ENCODE data around the gene TMEM74B. TPM values are rescaled to one million over a fixed set of nuclear protein-coding genes. Genes with fewer than 3 reads are reported as not detected.

TMEM74B gene
- total RNA-seq, 2 donors from 2014 or later, result not detected

DNA sequence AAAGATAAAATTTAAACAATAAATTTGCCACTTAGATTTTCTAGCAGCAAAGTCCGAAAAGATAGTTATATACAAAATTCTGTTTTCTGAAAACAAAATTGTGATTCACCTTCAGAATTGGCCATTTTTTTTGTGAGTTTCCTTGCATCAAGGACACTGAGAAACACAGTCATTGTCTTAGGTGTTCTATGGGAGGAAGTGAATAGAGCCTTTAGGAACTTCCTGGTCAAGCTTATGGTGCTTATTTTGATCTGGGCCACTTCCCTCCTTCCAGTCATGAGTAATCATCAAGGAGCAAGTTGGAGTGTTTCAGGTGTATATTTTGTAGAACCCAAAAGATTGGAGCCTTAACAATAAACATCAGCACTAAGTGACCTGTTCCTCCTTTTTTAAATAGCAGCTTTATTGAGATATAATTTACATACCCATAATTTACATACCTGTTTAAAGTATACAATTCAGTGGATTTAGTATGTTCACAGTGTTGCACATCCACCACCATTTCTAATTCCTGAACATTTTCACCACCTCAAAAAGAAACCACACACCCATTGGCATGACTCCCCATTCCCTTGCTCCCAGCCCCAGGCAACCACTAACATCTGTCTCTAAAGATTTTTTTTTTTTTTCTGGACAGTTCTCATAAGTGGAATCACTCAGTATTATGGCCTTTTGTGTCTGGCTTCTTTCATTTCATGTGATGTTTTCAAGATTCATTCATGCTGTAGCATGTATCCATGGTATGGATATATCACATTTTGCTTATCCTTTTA lies 17.6 kb downstream of the TMEM74B start:
- TF ChIP-seq POLR2A (IDR thresholded peaks at IDR 0.05), result no peak
- TF ChIP-seq, protein P1, sequence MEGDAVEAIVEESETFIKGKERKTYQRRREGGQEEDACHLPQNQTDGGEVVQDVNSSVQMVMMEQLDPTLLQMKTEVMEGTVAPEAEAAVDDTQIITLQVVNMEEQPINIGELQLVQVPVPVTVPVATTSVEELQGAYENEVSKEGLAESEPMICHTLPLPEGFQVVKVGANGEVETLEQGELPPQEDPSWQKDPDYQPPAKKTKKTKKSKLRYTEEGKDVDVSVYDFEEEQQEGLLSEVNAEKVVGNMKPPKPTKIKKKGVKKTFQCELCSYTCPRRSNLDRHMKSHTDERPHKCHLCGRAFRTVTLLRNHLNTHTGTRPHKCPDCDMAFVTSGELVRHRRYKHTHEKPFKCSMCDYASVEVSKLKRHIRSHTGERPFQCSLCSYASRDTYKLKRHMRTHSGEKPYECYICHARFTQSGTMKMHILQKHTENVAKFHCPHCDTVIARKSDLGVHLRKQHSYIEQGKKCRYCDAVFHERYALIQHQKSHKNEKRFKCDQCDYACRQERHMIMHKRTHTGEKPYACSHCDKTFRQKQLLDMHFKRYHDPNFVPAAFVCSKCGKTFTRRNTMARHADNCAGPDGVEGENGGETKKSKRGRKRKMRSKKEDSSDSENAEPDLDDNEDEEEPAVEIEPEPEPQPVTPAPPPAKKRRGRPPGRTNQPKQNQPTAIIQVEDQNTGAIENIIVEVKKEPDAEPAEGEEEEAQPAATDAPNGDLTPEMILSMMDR (IDR thresholded peaks at IDR 0.05), result no peak
- H3K27ac ChIP-seq, result no peak overlapping the region
- H3K36me3 ChIP-seq (replicated peaks in 1 of 2; ENCODE audit: insufficient read depth in 1 of 2, low read depth in 2 of 2), result peaks cover 0 to 40% of the 10 kb centered on the region in 2 donors
- H3K4me3 ChIP-seq, result no peak overlapping the region
- H3K9me3 ChIP-seq, result no peaks in the 10 kb centered on the region
- DNase-seq (no peak), ATAC-seq (no peak)
- peaks cover under 1% of the 10 kb centered on the region for H3K4me1 ChIP-seq
- 92 to 95% methylated on average over 1 of the region's 1 CpG for WGBS, 2 donors
- no peaks in the 10 kb centered on the region for H3K27me3 ChIP-seq
- intact Hi-C loops (cut with DNase I), result no loop called here

DNA sequence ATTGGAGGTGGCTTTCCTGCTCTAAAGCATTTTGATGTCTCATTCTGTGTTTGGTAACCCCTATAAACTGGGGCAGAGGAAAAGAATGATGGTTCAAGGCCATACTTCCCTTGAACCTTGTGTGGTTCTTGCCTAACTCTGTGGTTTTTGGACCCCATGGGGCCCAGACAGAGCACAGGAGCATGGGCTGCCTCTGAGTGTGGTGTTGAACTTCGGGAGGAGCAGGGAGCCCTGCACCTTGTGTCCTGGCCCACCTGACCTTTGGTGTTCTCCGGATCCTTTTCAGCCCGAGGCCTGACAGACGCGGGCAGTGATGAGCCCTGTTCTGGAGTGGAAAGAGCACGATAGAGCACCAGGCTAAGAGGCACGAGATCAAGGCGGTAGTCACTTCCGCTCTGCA lies 18.8 kb downstream of the TMEM74B start:
- no peak for DNase-seq
- 86 to 97% methylated on average over 9 of the region's 9 CpGs for WGBS, 2 donors
- Histone ChIP-seq H3K27ac (no peak overlapping the region), H3K4me1 (peaks cover 10% of the 10 kb centered on the region), H3K36me3 (replicated peaks in 1 of 2; ENCODE audit: insufficient read depth in 1 of 2, low read depth in 2 of 2) (peaks cover 0 to 45% of the 10 kb centered on the region in 2 donors), H3K4me3 (no peak overlapping the region), H3K27me3 (no peaks in the 10 kb centered on the region), H3K9me3 (no peaks in the 10 kb centered on the region)
- TF ChIP-seq, protein P1 (IDR thresholded peaks at IDR 0.05), result no peak
- TF ChIP-seq POLR2A (IDR thresholded peaks at IDR 0.05), result no peak
- intact Hi-C loops (cut with DNase I), result no loop called here
- ATAC-seq, result no peak

DNA sequence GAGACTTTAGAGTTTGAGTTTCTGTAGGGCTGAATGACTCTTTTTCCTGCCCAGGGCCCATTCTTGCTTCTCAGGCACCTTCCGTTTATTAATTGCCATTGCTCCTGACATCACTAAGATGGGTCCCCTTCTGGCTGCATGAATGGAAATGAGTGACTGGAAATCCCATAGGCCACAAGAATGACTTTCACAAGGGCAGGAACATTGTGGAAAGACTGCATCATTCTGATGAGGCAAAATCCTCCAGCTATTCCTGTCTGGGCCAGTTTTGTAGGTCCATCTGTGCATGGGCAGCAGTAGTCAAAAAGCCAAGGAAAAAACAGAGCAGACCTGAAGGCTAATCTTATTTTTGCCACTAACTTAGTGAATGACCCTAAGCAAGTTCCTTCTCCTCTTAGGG lies 19.3 kb downstream of the TMEM74B start:
- Histone ChIP-seq H3K4me3 (no peak overlapping the region), H3K27me3 (no peaks in the 10 kb centered on the region), H3K36me3 (replicated peaks in 1 of 2; ENCODE audit: insufficient read depth in 1 of 2, low read depth in 2 of 2) (peaks cover 0 to 50% of the 10 kb centered on the region in 2 donors), H3K27ac (no peak overlapping the region), H3K4me1 (peaks cover 10% of the 10 kb centered on the region), H3K9me3 (no peaks in the 10 kb centered on the region)
- no peak for TF ChIP-seq POLR2A (IDR thresholded peaks at IDR 0.05)
- TF ChIP-seq, protein P1 (IDR thresholded peaks at IDR 0.05), result no peak
- WGBS, 2 donors, result 95 to 100% methylated on average over 1 of the region's 1 CpG
- DNase-seq (no peak), ATAC-seq (no peak)
- intact Hi-C loops (cut with DNase I), result no loop called here

- Histone ChIP-seq H3K9me3 (no peaks in the 10 kb centered on the region), H3K4me3 (no peak overlapping the region), H3K27me3 (no peaks in the 10 kb centered on the region), H3K36me3 (replicated peaks in 1 of 2; ENCODE audit: insufficient read depth in 1 of 2, low read depth in 2 of 2) (peaks cover 0 to 49% of the 10 kb centered on the region in 2 donors), H3K4me1 (peaks cover 10% of the 10 kb centered on the region), H3K27ac (no peak overlapping the region)
- intact Hi-C loops (cut with DNase I), result no loop called here
- 96 to 99% methylated on average over 7 of the region's 7 CpGs for WGBS, 2 donors
- ATAC-seq (no peak), DNase-seq (no peak)
- TF ChIP-seq, protein P1 (IDR thresholded peaks at IDR 0.05), result no peak
- no peak for TF ChIP-seq POLR2A (IDR thresholded peaks at IDR 0.05)
Measured at GRCh38 chr20:1164871-1165270, 19.9 kb downstream of the TMEM74B start.

DNA sequence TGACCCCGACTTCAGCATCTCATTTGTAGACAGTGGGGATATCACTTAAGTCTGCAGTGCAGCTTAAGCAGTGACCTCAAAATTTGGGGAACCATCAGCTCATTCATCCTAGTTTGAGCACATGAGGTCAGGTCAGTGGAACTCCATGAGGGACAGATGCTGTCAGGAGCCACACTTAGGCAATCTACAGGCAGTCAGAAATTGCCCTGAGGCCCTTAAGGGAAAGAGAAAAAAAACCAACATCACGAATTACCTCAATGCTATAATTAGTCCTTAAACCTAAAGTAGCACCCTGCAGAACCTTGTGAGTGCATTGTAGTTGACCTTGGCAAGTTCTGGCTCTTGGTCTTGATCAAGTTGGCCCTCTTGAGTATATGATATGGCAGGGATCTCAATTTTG lies 21.1 kb downstream of the TMEM74B start:
- H3K36me3 ChIP-seq (replicated peaks in 1 of 2; ENCODE audit: insufficient read depth in 1 of 2, low read depth in 2 of 2), result peaks cover 0 to 47% of the 10 kb centered on the region in 2 donors

More for the DNA sequence above, 21.1 kb downstream of the TMEM74B start:
- H3K27ac ChIP-seq, result no peak overlapping the region
- H3K9me3 ChIP-seq, result no peaks in the 10 kb centered on the region
- TF ChIP-seq, protein P1 (IDR thresholded peaks at IDR 0.05), result no peak
- TF ChIP-seq POLR2A (IDR thresholded peaks at IDR 0.05), result no peak
- no peak overlapping the region for H3K4me3 ChIP-seq
- intact Hi-C loops (cut with DNase I), result no loop called here
- DNase-seq (no peak), ATAC-seq (no peak)
- H3K4me1 ChIP-seq, result peaks cover 10% of the 10 kb centered on the region
- WGBS, 2 donors, result 69 to 85% methylated on average over 2 of the region's 2 CpGs
- no peaks in the 10 kb centered on the region for H3K27me3 ChIP-seq
